GM10266 (cell line): ENCODE measurements around the gene CNKSR3.

ENCODE experiments used
- DNase-seq: peaks from one replicate; pipeline ENCODE4 v3.0.0; 2012; ENCODE audit errors: extremely low spot score
- CTCF ChIP-seq: IDR thresholded peaks from 2 replicates; pipeline ENCODE4 v1.5.1; 2012; ENCODE audit warnings: mild to moderate bottlenecking, low read depth; ENCODE audit not compliant: control insufficient read depth, insufficient read depth; ENCODE audit errors: missing control alignments

The CNKSR3 gene

GRCh38 chr6:154370545-154370944 is 139.9 kb downstream of the CNKSR3 start:
- peak; percentile 66 for TF ChIP-seq CTCF

GRCh38 chr6:154367839-154368695 is 142.4 kb downstream of the CNKSR3 start:
- no peak for DNase-seq
- no peak for TF ChIP-seq CTCF

More at GRCh38 chr6:154370545-154370944, 139.9 kb downstream of the CNKSR3 start:
- peak; percentile 34 for DNase-seq

GRCh38 chr6:154367336-154367735 is 143.1 kb downstream of the CNKSR3 start:
- no peak for TF ChIP-seq CTCF
- no peak for DNase-seq

GRCh38 chr6:154363821-154364220 is 146.7 kb downstream of the CNKSR3 start:
- no peak for DNase-seq

GRCh38 chr6:154361476-154361875 is 149.0 kb downstream of the CNKSR3 start:
- DNase-seq: no peak
- TF ChIP-seq CTCF: no peak

More at GRCh38 chr6:154363821-154364220, 146.7 kb downstream of the CNKSR3 start:
- no peak for TF ChIP-seq CTCF

GRCh38 chr6:154360476-154360875 is 150.0 kb downstream of the CNKSR3 start:
- TF ChIP-seq CTCF: no peak
- no peak for DNase-seq

- no peak for DNase-seq
- no peak for TF ChIP-seq CTCF
These were observed 150.8 kb downstream of the CNKSR3 start for GRCh38 chr6:154359679-154360078.
